SK-N-SH treated with all-trans-retinoic acid at 6 μM for 48 hours (cell line): Measurements from ENCODE around the gene KRTAP1-5.

ENCODE experiments used
- ATAC-seq: fragments of 200-7000 bp; cut with Tn5 transposase; 3 replicates; pipeline ENCODE4 v1.9.1; 2020; ENCODE audit warnings: mild to moderate bottlenecking, moderate library complexity
- ARNTL ChIP-seq: fragments of 450-650 bp; formaldehyde crosslinking; IDR thresholded peaks from 2 replicates; pipeline ENCODE4 v1.5.0; 2020; ENCODE audit warnings: low read depth, mild to moderate bottlenecking, moderate library complexity, borderline replicate concordance
- BACH2 ChIP-seq: fragments of 250-450 bp; sonication (Bioruptor Pico); IDR thresholded peaks from 2 replicates; pipeline ENCODE4 v1.9.0; 2021; ENCODE audit warnings: mild to moderate bottlenecking, borderline replicate concordance
- CREB5 ChIP-seq: fragments of 250-450 bp; sonication (Bioruptor Pico); IDR thresholded peaks from 2 replicates; pipeline ENCODE4 v1.5.1; 2020; ENCODE audit warnings: low read depth, mild to moderate bottlenecking, moderate library complexity
- CSDC2 ChIP-seq: fragments of 250-450 bp; sonication (Bioruptor Pico); IDR thresholded peaks from 2 replicates; pipeline ENCODE4 v1.5.0; 2020; ENCODE audit warnings: mild to moderate bottlenecking, moderate library complexity
- ESRRG ChIP-seq: fragments of 250-450 bp; sonication (Bioruptor Pico); IDR thresholded peaks from 2 replicates; pipeline ENCODE4 v1.6.1; 2021; ENCODE audit warnings: mild to moderate bottlenecking
- GLIS3 ChIP-seq: fragments of 250-450 bp; sonication (Bioruptor Pico); IDR thresholded peaks from 2 replicates; pipeline ENCODE4 v1.5.0; 2020; ENCODE audit warnings: mild to moderate bottlenecking, moderate library complexity
- ISL1 ChIP-seq: fragments of 250-450 bp; sonication (Bioruptor Pico); IDR thresholded peaks from 2 replicates; pipeline ENCODE4 v2.1.2; 2022; ENCODE audit warnings: mild to moderate bottlenecking, moderate library complexity
- OSR1 ChIP-seq: fragments of 250-450 bp; sonication (Bioruptor Pico); IDR thresholded peaks from 2 replicates; pipeline ENCODE4 v1.8.0; 2022; ENCODE audit warnings: moderate library complexity, mild to moderate bottlenecking, inconsistent platforms
- PATZ1 ChIP-seq: fragments of 250-450 bp; sonication (Bioruptor Pico); IDR thresholded peaks from 2 replicates; pipeline ENCODE4 v1.8.0; 2020; ENCODE audit warnings: mild to moderate bottlenecking, moderate library complexity, borderline replicate concordance
- PPARA ChIP-seq: fragments of 250-450 bp; sonication (Bioruptor Pico); IDR thresholded peaks from 2 replicates; pipeline ENCODE4 v1.5.0; 2020; ENCODE audit warnings: mild to moderate bottlenecking, borderline replicate concordance
- RARB ChIP-seq: fragments of 250-450 bp; sonication (Bioruptor Pico); IDR thresholded peaks from 2 replicates; pipeline ENCODE4 v1.8.0; 2021; ENCODE audit warnings: mild to moderate bottlenecking, moderate library complexity
- SNAI2 ChIP-seq: fragments of 250-450 bp; sonication (Bioruptor Pico); IDR thresholded peaks from 2 replicates; pipeline ENCODE4 v1.5.0; 2020; ENCODE audit warnings: mild to moderate bottlenecking, moderate library complexity
- TCF4 ChIP-seq: fragments of 250-450 bp; sonication (Bioruptor Pico); IDR thresholded peaks from 2 replicates; pipeline ENCODE4 v1.8.0; 2021; ENCODE audit warnings: mild to moderate bottlenecking, moderate library complexity, borderline replicate concordance
- TOX ChIP-seq: fragments of 250-450 bp; sonication (Bioruptor Pico); IDR thresholded peaks from 2 replicates; pipeline ENCODE4 v1.8.0; 2021; ENCODE audit warnings: mild to moderate bottlenecking, moderate library complexity, borderline replicate concordance
- TSHZ2 ChIP-seq: fragments of 250-450 bp; sonication (Bioruptor Pico); IDR thresholded peaks from 2 replicates; pipeline ENCODE4 v1.5.0; 2020; ENCODE audit warnings: mild to moderate bottlenecking, moderate library complexity
- ZC3H10 ChIP-seq: fragments of 250-450 bp; sonication (Bioruptor Pico); IDR thresholded peaks from 2 replicates; pipeline ENCODE4 v1.5.1; 2021; ENCODE audit warnings: mild to moderate bottlenecking, moderate library complexity
- ZFP3 ChIP-seq: fragments of 250-450 bp; sonication (Bioruptor Pico); IDR thresholded peaks from 2 replicates; pipeline ENCODE4 v1.5.0; 2020; ENCODE audit warnings: mild to moderate bottlenecking, moderate library complexity
- ZFP30 ChIP-seq: fragments of 450-650 bp; formaldehyde crosslinking; IDR thresholded peaks from 2 replicates; pipeline ENCODE4 v1.5.0; 2022; ENCODE audit warnings: mild to moderate bottlenecking, moderate library complexity
- ZNF565 ChIP-seq: fragments of 450-650 bp; formaldehyde crosslinking; conservative IDR thresholded peaks from 2 replicates; pipeline ENCODE4 v1.5.0; 2020; ENCODE audit warnings: low read depth, mild to moderate bottlenecking, moderate library complexity
- ZNF70 ChIP-seq: fragments of 450-650 bp; formaldehyde crosslinking; IDR thresholded peaks from 2 replicates; pipeline ENCODE4 v1.5.0; 2020; ENCODE audit warnings: mild to moderate bottlenecking, moderate library complexity
- ZNF8 ChIP-seq: fragments of 450-650 bp; formaldehyde crosslinking; IDR thresholded peaks from 2 replicates; pipeline ENCODE4 v1.5.0; 2020; ENCODE audit warnings: mild to moderate bottlenecking, moderate library complexity

The KRTAP1-5 gene

DNA sequence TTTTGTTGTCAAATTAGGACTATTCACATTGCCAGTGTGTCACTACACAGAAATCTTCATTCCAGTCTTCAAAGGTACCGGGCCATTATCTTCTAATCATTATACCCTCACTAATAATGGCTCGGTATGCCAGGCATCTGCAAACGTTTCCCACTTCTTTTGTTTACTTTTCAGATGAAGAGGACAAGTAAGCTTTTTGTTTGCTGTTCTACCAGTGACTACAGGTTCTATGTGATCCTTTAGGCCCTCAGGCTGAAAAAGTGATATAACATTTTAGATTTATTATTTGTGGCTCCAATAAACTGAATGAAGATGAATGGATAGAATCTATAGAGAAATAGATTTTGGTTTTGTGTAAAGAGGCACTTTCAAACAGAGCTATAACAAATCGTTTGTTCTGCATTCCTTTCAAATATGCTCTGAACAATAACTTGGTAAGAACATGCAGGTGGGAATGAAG is 17.7 kb downstream of the KRTAP1-5 start (continued):
- TF ChIP-seq TSHZ2 (CRISPR knock-in tag): no peak
- no peak for TF ChIP-seq ZNF565 (CRISPR knock-in tag)
- no peak for TF ChIP-seq RARB (CRISPR knock-in tag)
- TF ChIP-seq CREB5: no peak
- TF ChIP-seq ZFP30: no peak
- TF ChIP-seq TCF4 (CRISPR knock-in tag): no peak
- no peak for TF ChIP-seq ZC3H10 (CRISPR knock-in tag)
- no peak for TF ChIP-seq ZFP3 (CRISPR knock-in tag)
- TF ChIP-seq PATZ1 (CRISPR knock-in tag): no peak
- no peak for TF ChIP-seq CSDC2 (CRISPR knock-in tag)

- TF ChIP-seq TOX (CRISPR knock-in tag) (no peak), ZFP3 (CRISPR knock-in tag) (no peak), ZNF565 (CRISPR knock-in tag) (no peak)
- ATAC-seq: no peak
These were observed 18.2 kb downstream of the KRTAP1-5 start, which contains the start of gene KRTAP3-1 for GRCh38 chr17:41008811-41009210. TSS of gene KRTAP3-1 (minus strand) at chr17:41009128. CDS start at chr17:41009074, 54 bp downstream.

DNA sequence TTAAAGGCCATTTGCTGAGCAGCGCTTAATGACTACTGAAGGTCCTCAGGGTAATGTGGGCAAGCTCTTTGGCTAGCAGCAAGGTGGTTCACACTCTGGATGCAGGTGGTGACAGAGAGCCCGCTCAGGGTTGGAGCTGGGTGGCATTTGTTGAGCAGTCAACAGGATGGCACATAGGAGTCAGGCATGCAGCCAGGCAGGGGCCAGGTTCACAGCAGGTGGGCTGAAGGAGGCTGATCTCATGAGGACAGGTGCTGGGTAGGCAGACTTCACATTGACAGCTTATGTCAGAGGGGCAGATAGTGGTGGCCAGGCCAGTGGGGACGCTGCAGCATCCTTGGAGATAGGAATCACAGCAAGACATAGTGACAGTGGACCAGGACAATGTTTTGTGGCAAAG is 22.6 kb downstream of the KRTAP1-5 start:
- TF ChIP-seq RARB (CRISPR knock-in tag): no peak
- TF ChIP-seq ZNF70 (CRISPR knock-in tag): no peak
- no peak for TF ChIP-seq OSR1
- TF ChIP-seq ZNF8 (CRISPR knock-in tag): no peak
- no peak for TF ChIP-seq BACH2 (CRISPR knock-in tag)
- no peak for TF ChIP-seq ARNTL (CRISPR knock-in tag)
- no peak for TF ChIP-seq PPARA (CRISPR knock-in tag)
- no peak for TF ChIP-seq ESRRG
- no peak for TF ChIP-seq SNAI2
- TF ChIP-seq ISL1 (CRISPR knock-in tag): no peak
- ATAC-seq: no peak

DNA sequence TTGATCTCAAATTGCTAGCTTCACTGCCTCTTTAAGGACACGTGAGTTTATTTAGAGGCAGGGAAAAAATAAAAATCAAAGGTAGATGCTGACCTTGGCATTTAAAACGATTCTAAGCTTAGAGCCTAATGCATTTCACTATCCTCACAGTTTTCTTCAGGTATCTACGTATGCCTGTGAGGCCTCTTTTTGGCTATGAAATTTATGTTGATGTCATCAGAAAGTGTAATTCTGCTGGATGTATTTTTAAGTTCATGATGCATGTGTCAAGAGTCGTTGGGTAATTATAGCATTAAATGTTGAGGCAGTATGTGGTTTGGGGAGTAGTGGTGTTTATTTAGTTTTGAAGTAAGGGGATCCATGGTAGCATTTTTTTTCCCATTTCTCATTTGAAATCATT is 23.1 kb downstream of the KRTAP1-5 start:
- no peak for ATAC-seq
- TF ChIP-seq ZC3H10 (CRISPR knock-in tag) (no peak), TCF4 (CRISPR knock-in tag) (no peak), CREB5 (no peak), ZNF8 (CRISPR knock-in tag) (no peak), OSR1 (no peak), GLIS3 (no peak), ZFP30 (no peak)
- TF ChIP-seq, all 23 proteins: peak for 0

- ATAC-seq: no peak
- TF ChIP-seq ZNF8 (CRISPR knock-in tag) (no peak), GLIS3 (no peak), PPARA (CRISPR knock-in tag) (no peak), ZC3H10 (CRISPR knock-in tag) (no peak), TSHZ2 (CRISPR knock-in tag) (no peak), SNAI2 (no peak), ISL1 (CRISPR knock-in tag) (no peak), TOX (CRISPR knock-in tag) (no peak), ARNTL (CRISPR knock-in tag) (no peak), RARB (CRISPR knock-in tag) (no peak), OSR1 (no peak), TCF4 (CRISPR knock-in tag) (no peak), CREB5 (no peak), ZFP30 (no peak), CSDC2 (CRISPR knock-in tag) (no peak)
These were observed 24.2 kb downstream of the KRTAP1-5 start for GRCh38 chr17:41002814-41003213.
